GM11168 (cell line): Measurements from ENCODE around the gene SYNPR.

Source experiments
- in situ Hi-C: fragments of 300-500 bp; cut with MboI; formaldehyde crosslinking; loops from one replicate; pipeline ENCODE4 v1.12.0; 2022; ENCODE audit warnings: low sequenced_read_pairs; ENCODE audit not compliant: unreplicated experiment

SYNPR gene

GRCh38 chr3:63296249-63296648 lies 18.1 kb downstream of the SYNPR start:
- in situ Hi-C loops, result no loop called here

GRCh38 chr3:63303238-63303637 lies 25.1 kb downstream of the SYNPR start:
- in situ Hi-C loops, result no loop called here

GRCh38 chr3:63304421-63304820 lies 26.3 kb downstream of the SYNPR start:
- in situ Hi-C loops, result no loop called here

GRCh38 chr3:63308072-63308471 lies 30.0 kb downstream of the SYNPR start:
- in situ Hi-C loops, result no loop called here

GRCh38 chr3:63309768-63310167 lies 31.7 kb downstream of the SYNPR start:
- in situ Hi-C loops, result no loop called here

GRCh38 chr3:63323766-63324165 lies 45.7 kb downstream of the SYNPR start:
- in situ Hi-C loops, result no loop called here

- in situ Hi-C loops, result no loop called here
These were observed 46.5 kb downstream of the SYNPR start for GRCh38 chr3:63324621-63325020.

- in situ Hi-C loops, result no loop called here
These were observed 47.3 kb downstream of the SYNPR start for GRCh38 chr3:63325386-63325785.

- in situ Hi-C loops, result no loop called here
These were observed 50.3 kb downstream of the SYNPR start for GRCh38 chr3:63328365-63328764.

- in situ Hi-C loops, result no loop called here
These were observed 53.4 kb downstream of the SYNPR start for GRCh38 chr3:63331520-63331919.

- in situ Hi-C loops, result no loop called here
These were observed 55.7 kb downstream of the SYNPR start for GRCh38 chr3:63333815-63334214.

- in situ Hi-C loops, result no loop called here
These were observed 60.2 kb downstream of the SYNPR start for GRCh38 chr3:63338351-63338750.

GRCh38 chr3:63343674-63344073 lies 65.6 kb downstream of the SYNPR start:
- in situ Hi-C loops, result no loop called here

GRCh38 chr3:63344661-63345060 lies 66.6 kb downstream of the SYNPR start:
- in situ Hi-C loops, result no loop called here

- in situ Hi-C loops, result loop anchor here (5.0 kb wide), 1 partner anchor 467 kb away; the partner anchor contains the start of gene C3orf49
These were observed 71.8 kb downstream of the SYNPR start for GRCh38 chr3:63349583-63350573.

GRCh38 chr3:63351159-63352007 lies 73.3 kb downstream of the SYNPR start:
- in situ Hi-C loops, result loop anchor here (5.0 kb wide), 1 partner anchor 466 kb away; the partner anchor contains the start of gene C3orf49

GRCh38 chr3:63352008-63352279 lies 73.8 kb downstream of the SYNPR start:
- in situ Hi-C loops, result loop anchor here (5.0 kb wide), 1 partner anchor 465 kb away; the partner anchor contains the start of gene C3orf49

GRCh38 chr3:63353383-63353782 lies 75.3 kb downstream of the SYNPR start:
- in situ Hi-C loops, result loop anchor here (5.0 kb wide), 1 partner anchor 464 kb away; the partner anchor contains the start of gene C3orf49

GRCh38 chr3:63354160-63354559 lies 76.1 kb downstream of the SYNPR start:
- in situ Hi-C loops, result loop anchor here (5.0 kb wide), 1 partner anchor 463 kb away; the partner anchor contains the start of gene C3orf49

GRCh38 chr3:63355809-63356208 lies 77.7 kb downstream of the SYNPR start:
- in situ Hi-C loops, result no loop called here

GRCh38 chr3:63364495-63364894 lies 86.4 kb downstream of the SYNPR start:
- in situ Hi-C loops, result no loop called here
